NCI-H2081 (cell line): ENCODE measurements around the gene UBE2G2.
A peak's percentile ranks its signal among the peaks of the same experiment; 100 is the strongest.

Experiments used
- DNase-seq, 2 experiments: peaks; one replicate each; lab custom pipeline; 2025; lab: John Stamatoyannopoulos, UW

The UBE2G2 gene, protein sequence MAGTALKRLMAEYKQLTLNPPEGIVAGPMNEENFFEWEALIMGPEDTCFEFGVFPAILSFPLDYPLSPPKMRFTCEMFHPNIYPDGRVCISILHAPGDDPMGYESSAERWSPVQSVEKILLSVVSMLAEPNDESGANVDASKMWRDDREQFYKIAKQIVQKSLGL

DNA sequence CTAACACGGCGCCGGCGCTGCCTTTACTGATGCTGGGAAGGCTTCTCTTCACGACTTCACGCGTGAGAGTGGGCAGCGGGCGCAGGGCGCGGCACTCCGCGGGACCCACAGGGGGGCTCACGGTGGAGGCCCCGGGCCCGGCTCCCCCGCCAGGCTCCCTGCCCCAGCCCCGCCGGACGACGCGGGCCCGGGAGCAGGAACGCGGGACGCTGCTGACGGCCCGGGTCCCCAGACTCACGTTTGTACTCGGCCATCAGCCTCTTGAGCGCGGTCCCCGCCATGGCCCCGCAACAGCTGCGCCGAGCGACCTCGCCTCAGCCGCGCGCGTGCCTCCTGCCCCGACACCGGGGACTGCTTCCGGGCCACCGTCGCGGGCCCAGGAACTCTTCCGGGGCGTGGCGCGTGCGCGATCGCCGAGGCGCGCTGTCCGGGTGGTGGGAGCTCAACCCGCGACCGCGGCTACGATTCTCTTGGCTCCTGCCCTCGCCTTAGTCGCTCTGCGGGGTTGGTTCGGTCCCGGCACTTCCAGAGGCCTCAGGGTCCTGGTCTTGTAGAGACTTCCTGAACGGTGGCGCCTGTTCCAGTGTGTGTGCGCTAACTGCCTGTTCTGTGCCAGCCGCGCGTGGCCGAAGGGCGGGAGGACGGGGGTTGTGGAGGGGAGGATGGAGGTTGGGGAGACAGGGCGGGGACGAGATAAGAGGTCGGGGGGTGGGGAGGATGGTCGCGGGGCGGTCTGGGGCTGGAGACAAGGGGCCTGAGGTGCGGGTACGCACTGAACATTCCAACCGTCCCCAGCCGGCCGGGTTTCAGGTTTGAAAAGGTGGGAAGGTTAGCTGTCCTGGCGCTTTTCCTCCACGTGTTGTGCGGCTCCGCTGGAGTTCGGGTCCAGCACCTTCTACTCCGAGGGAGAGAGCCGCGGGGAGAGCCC lies at the start of gene UBE2G2:
Gene UBE2G2 (minus strand): TSS at position 353 of the 928 bp plus-strand sequence. CDS start 72 bp downstream, at position 281.
- DNase-seq, result peak; percentile 65 to 76

GRCh38 chr21:44850905-44851657 lies 49.5 kb upstream of the UBE2G2 start:
- no peak for DNase-seq

DNA sequence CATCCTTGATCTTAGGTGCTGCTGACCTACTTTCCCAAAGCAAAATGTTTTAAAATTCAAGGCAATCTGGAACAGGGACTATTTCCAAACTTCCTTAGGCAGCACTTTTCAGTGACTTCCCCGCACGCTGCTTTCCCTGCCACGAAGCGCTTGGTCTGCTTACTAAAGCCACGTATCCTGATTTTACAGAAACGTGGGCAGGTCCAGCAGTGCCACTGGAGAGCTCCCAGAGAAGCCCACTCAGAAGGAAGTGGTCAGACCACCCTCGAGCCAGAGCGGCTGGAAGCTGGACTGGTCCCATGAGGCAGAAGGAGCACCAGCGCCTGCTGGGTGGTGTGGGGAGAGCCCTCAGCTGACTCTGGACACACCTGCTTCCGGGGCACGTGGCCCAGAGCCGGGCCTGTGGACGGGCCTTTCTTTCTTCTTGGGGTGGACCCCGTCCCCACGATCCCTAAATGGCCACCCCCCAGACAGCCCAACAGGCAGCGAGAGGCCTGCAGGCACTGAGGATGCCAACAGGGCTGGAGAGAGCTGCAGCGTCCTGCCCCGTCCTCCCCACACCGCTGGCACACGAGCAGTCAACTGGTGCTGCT lies 48.7 kb upstream of the UBE2G2 start:
- no peak for DNase-seq

- DNase-seq, result no peak
Observed at GRCh38 chr21:44849616-44850130, 48.1 kb upstream of the UBE2G2 start.

DNA sequence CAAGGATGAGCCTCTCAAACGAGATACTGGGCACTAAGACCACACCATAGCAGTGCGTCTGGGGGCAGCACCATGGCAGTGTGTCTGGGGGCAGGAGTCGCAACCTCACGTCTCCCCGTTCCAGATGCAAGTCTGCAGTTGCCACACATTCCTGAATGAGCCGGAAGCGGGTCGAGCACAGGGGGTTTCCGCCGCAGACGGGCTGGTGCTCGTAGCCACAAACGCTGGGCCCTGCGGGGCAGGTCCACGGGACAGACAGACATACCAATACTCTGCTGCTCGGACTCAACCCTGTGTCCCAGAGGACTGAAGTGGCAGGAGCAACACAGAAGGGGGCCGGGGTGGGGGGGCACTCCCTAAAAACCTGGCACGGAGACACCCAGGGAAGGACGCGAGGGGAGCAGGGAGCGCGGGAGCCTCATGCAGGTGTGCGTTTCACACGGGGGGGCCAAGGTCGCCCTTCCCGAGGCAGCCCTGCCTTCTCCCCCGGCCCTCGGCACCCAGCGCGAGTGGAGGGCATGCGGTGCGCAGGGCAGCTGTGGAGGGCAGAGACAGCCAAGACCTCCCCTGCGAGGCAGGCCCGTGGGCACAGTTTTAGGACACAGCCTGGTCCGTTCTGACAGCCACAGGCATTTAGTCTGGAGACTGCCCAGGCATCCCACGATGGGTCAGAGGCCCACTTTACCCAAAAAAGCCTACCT lies 47.4 kb upstream of the UBE2G2 start:
- DNase-seq, result no peak

DNA sequence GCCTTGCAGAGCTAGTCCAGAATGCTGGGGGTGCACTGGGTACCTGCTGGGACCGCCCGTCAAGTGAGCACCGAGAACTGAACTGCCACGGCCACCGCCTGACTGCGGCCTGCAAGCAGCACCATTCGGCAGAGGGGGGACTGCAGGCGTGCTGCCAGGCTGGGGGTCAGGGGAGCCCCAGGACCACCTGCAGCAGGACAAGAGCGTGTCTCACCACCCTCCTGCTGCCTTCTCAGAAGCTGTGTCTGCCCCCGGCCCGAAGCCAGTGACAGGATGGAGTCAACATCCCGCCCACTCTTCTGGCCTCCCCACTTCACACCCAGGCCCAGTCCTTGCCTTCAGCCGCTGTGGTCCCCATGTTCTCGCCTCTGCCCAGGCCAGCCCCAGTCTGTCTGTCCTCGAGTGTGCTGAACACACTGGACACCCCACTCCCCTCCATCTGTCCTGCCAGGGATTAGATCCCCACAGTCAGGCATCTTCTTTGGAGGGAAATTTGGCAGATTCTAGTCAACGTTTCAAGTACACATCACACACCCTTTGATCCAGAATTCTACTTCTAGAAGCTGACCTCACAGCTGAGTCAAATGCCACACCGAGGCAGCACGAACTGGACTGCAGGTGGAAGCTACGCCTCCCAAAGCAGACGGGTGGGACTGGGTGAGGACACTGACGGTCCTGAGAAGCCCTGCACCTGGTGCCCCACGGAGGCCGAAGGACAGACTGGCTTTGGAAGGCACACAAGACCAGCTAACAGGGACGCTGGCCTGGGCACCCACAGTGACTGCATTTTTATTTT lies 45.8 kb upstream of the UBE2G2 start:
- DNase-seq, result no peak

GRCh38 chr21:44846485-44847260 lies 45.1 kb upstream of the UBE2G2 start:
- no peak for DNase-seq

GRCh38 chr21:44846224-44846484 lies 44.5 kb upstream of the UBE2G2 start:
- DNase-seq, result no peak

DNA sequence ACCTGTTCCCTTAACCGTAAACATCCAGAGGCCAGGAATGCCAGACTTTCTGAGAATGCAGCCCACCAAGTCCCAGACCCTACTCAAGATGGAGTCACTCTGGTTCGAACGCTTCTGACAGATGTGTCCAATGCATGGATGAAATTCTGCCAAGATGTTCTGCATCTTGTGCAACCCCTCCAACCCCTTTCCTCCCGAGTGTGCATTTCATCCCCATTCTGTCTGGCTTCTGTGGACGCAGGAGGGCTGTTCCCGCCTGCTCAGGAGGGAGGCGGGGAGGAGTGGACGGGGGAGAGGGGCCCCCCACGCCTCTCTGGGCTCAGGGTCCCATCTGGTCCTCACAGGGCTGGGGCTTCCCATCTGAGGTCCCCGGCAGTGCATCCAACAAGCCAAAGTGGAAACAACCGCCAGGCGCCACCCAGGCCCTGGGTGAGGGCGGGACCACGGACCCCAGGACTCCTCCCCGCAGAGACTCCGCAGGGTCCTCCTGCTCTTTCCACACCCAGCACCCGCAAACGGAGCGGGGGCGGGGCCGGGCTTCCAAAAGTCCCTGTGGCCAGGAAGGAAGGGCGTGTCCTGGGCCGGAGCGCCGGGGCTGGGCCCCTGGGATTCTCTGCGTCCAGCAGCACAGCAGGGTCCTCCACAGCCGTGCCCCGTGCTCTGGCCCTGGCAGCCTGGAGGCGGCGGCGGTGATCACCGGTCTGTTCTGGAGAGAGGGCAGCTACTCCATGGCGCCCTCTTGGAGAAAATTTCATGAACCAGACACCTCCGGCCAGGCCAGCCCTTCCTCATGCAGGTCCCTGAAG lies 44.0 kb upstream of the UBE2G2 start:
- DNase-seq, result no peak

- DNase-seq, result no peak
Observed at GRCh38 chr21:44844256-44844655, 42.6 kb upstream of the UBE2G2 start.

DNA sequence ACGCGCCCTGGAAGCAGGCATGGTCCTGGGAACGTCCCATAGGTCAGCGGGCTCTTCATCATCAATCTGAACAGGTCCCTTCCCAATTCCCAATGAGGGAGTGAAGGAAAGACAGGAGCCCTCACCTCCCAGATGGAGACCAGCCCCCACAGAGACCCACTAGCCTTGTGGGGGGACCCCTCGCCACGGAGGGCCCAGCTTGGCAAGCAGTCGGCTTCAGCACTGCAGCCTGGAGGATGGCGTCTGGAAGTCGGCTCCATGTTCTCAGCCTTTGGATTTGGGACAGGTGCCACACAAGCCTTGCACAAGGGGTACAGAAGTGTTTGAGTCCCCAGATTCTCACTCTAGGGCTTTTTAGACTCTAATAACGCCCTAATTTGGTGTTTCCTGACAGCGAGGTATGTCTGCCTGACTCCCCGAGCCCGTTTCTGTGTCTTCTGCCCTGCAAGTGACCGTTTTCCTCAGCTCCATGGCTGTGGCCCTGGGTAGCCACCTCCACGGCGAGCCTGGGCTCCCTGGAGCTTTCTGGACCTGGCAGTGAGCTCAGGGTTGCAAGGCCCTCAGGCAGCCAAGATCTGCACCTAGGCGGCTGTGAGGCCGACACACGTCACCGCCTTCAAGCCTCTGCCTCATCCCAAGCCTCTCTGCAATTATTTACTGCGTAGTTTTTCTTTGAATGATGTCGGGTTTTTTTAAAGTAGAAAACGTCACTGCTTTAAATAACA lies 41.3 kb upstream of the UBE2G2 start:
- no peak for DNase-seq

GRCh38 chr21:44842087-44842486 lies 40.5 kb upstream of the UBE2G2 start:
- no peak for DNase-seq

DNA sequence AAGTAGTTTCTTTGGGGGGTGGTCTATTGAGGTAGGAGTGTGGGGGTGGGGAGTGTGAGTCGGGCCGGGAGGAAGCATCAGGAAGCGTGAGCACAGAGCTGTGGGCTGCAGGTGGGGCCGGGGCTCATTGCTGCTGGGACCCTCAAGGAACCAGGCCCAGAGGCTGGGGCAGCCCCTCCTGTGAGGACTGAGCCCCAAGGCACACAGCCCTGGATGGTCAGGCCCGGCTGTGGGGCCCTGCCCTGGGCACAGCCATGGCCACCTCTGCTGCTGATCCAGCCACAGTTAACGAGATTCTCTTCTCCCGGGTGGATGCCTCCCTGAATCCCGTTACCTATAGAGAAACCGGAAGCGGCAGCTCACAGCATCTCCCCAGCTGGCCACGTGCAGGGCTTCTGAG lies 39.2 kb upstream of the UBE2G2 start:
- DNase-seq, result no peak

DNA sequence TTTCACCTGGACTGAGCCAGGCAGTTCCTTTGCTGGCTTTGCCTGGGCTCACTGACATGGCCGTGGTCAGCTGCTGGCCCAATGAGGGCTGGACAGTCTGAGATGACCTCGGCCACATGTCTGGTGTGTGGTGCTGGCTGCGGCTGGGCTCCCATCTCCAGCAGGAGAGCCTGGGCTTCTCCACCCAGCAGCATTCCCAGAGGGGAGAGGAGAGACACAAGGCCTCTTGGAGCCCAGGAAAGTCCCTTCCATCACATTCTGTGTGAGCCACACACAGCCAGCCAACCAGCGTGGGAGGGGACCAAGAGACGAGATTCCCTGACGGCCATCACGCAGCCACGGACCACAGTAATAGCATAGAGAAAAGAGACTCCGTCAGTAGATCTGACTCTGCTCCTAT lies 37.3 kb upstream of the UBE2G2 start:
- no peak for DNase-seq

GRCh38 chr21:44838039-44838895 lies 36.6 kb upstream of the UBE2G2 start:
- no peak for DNase-seq

- DNase-seq, result no peak
Observed at GRCh38 chr21:44837537-44837936, 35.9 kb upstream of the UBE2G2 start.

- DNase-seq, result no peak
Observed at GRCh38 chr21:44836666-44837471, 35.2 kb upstream of the UBE2G2 start.
